HepG2 (cell line): ENCODE data around the gene IL1RL1.

ENCODE experiments used
- ATF3 ChIP-seq: sonication (generic); formaldehyde crosslinking; IDR thresholded peaks from 2 replicates; pipeline ENCODE4 v1.4.0; 2020; ENCODE audit warnings: missing genetic modification reagents
- CTCF ChIP-seq: sonication (generic); formaldehyde crosslinking; IDR thresholded peaks from 2 replicates; pipeline ENCODE4 v1.5.0; 2020; ENCODE audit warnings: mild to moderate bottlenecking, missing genetic modification reagents, moderate library complexity
- EHMT2 ChIP-seq: fragments of 200-600 bp; sonication (generic); IDR thresholded peaks from 2 replicates; pipeline ENCODE4 v1.7.0; 2017; ENCODE audit warnings: antibody characterized with exemption, low read depth, low read length, borderline replicate concordance
- JUN ChIP-seq: sonication (generic); formaldehyde crosslinking; IDR thresholded peaks from 2 replicates; pipeline ENCODE4 v1.4.0; 2020; ENCODE audit warnings: mild to moderate bottlenecking, missing genetic modification reagents
- KLF13 ChIP-seq: sonication (generic); formaldehyde crosslinking; IDR thresholded peaks from 2 replicates; pipeline ENCODE4 v1.4.0; 2020; ENCODE audit warnings: mild to moderate bottlenecking, missing genetic modification reagents
- NFAT5 ChIP-seq: sonication (generic); formaldehyde crosslinking; IDR thresholded peaks from 2 replicates; pipeline ENCODE4 v1.4.0; 2020; ENCODE audit warnings: missing genetic modification reagents
- SP2 ChIP-seq: sonication (generic); formaldehyde crosslinking; IDR thresholded peaks from 2 replicates; pipeline ENCODE4 v1.5.1; 2020; ENCODE audit warnings: mild to moderate bottlenecking, missing genetic modification reagents
- TCF7 ChIP-seq: sonication (generic); IDR thresholded peaks from 2 replicates; pipeline ENCODE4 v1.6.1; 2016; ENCODE audit warnings: antibody characterized with exemption, low read depth
- YEATS2 ChIP-seq: sonication (generic); formaldehyde crosslinking; IDR thresholded peaks from 2 replicates; pipeline ENCODE4 v1.4.0; 2020; ENCODE audit warnings: missing genetic modification reagents, borderline replicate concordance
- ZFP36 ChIP-seq: fragments of 150-350 bp; IDR thresholded peaks from 2 replicates; pipeline ENCODE4 v1.6.1; 2018; ENCODE audit warnings: borderline replicate concordance, low read length, low read depth; ENCODE audit not compliant: partially characterized antibody
- ZNF207 ChIP-seq: fragments of 450-650 bp; IDR thresholded peaks from 2 replicates; pipeline ENCODE4 v1.6.1; 2016; ENCODE audit warnings: antibody characterized with exemption, borderline replicate concordance
- ZNF720 ChIP-seq: sonication (generic); formaldehyde crosslinking; IDR thresholded peaks from 2 replicates; pipeline ENCODE4 v1.4.0; 2020; ENCODE audit warnings: missing genetic modification reagents

- TF ChIP-seq CTCF (CRISPR knock-in tag) (no peak), SP2 (CRISPR knock-in tag) (no peak), ZNF207 (no peak), ATF3 (CRISPR knock-in tag) (no peak), ZFP36 (no peak), NFAT5 (CRISPR knock-in tag) (no peak), JUN (CRISPR knock-in tag) (no peak), EHMT2 (no peak), TCF7 (no peak), YEATS2 (CRISPR knock-in tag) (no peak), KLF13 (no peak), ZNF720 (CRISPR knock-in tag) (no peak)
Measured at GRCh38 chr2:102304711-102305611, 6.4 kb upstream of the IL1RL1 start.
